ENCODE measurements around the gene SVBP.

Gene SVBP

GRCh38 chr1:42797979-42798378 is 19.2 kb downstream of the SVBP start:
- Histone ChIP-seq H3K4me2 (ENCODE audit: low read depth, low read length, poor library complexity, severe bottlenecking) (no peak overlapping the region), H3K79me2 (ENCODE audit: insufficient read depth, low read length) (no peaks in the 10 kb centered on the region)
- TF ChIP-seq, protein P1, sequence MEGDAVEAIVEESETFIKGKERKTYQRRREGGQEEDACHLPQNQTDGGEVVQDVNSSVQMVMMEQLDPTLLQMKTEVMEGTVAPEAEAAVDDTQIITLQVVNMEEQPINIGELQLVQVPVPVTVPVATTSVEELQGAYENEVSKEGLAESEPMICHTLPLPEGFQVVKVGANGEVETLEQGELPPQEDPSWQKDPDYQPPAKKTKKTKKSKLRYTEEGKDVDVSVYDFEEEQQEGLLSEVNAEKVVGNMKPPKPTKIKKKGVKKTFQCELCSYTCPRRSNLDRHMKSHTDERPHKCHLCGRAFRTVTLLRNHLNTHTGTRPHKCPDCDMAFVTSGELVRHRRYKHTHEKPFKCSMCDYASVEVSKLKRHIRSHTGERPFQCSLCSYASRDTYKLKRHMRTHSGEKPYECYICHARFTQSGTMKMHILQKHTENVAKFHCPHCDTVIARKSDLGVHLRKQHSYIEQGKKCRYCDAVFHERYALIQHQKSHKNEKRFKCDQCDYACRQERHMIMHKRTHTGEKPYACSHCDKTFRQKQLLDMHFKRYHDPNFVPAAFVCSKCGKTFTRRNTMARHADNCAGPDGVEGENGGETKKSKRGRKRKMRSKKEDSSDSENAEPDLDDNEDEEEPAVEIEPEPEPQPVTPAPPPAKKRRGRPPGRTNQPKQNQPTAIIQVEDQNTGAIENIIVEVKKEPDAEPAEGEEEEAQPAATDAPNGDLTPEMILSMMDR (conservative IDR thresholded peaks at IDR 0.05; ENCODE audit: low read length): no peak
- TF ChIP-seq EZH2phosphoT487 (IDR thresholded peaks at IDR 0.05; ENCODE audit: borderline replicate concordance): no peak

GRCh38 chr1:42797414-42797813 is 19.8 kb downstream of the SVBP start:
- Histone ChIP-seq H4K20me1 (ENCODE audit: insufficient read depth, low read length, poor library complexity, severe bottlenecking) (no peaks in the 10 kb centered on the region), H3K9me3 (ENCODE audit: insufficient read depth, low read depth, low read length) (no peaks in the 10 kb centered on the region), H3K4me1 (ENCODE audit: insufficient read depth, low read length, poor library complexity, severe bottlenecking) (no peaks in the 10 kb centered on the region), H3K27me3 (ENCODE audit: insufficient read depth, low read length, poor library complexity, severe bottlenecking) (no peaks in the 10 kb centered on the region), H2AFZ (ENCODE audit: low read length) (no peak overlapping the region), H3K79me2 (ENCODE audit: insufficient read depth, low read length) (no peaks in the 10 kb centered on the region), H3K4me3 (ENCODE audit: low read length, poor library complexity, severe bottlenecking) (no peak overlapping the region), H3F3A (ENCODE audit: low read depth) (no peaks in the 10 kb centered on the region), H3K36me3 (ENCODE audit: insufficient read depth, low read length) (no peaks in the 10 kb centered on the region), H3K4me2 (ENCODE audit: low read depth, low read length, poor library complexity, severe bottlenecking) (no peak overlapping the region), H3K9me2 (replicated peaks; ENCODE audit: low read depth, low read length) (no peaks in the 10 kb centered on the region), H3K9ac (ENCODE audit: low read depth, low read length, poor library complexity, severe bottlenecking) (no peak overlapping the region)
- no peak for TF ChIP-seq EZH2phosphoT487 (IDR thresholded peaks at IDR 0.05; ENCODE audit: borderline replicate concordance)
- TF ChIP-seq, protein P1 (conservative IDR thresholded peaks at IDR 0.05; ENCODE audit: low read length): no peak

More at GRCh38 chr1:42797979-42798378, 19.2 kb downstream of the SVBP start:
- Histone ChIP-seq H3K27me3 (ENCODE audit: insufficient read depth, low read length, poor library complexity, severe bottlenecking) (no peaks in the 10 kb centered on the region), H3F3A (ENCODE audit: low read depth) (no peaks in the 10 kb centered on the region), H3K9me2 (replicated peaks; ENCODE audit: low read depth, low read length) (no peaks in the 10 kb centered on the region), H3K4me3 (ENCODE audit: low read length, poor library complexity, severe bottlenecking) (no peak overlapping the region), H4K20me1 (ENCODE audit: insufficient read depth, low read length, poor library complexity, severe bottlenecking) (no peaks in the 10 kb centered on the region), H3K9ac (ENCODE audit: low read depth, low read length, poor library complexity, severe bottlenecking) (no peak overlapping the region), H3K9me3 (ENCODE audit: insufficient read depth, low read depth, low read length) (no peaks in the 10 kb centered on the region), H3K4me1 (ENCODE audit: insufficient read depth, low read length, poor library complexity, severe bottlenecking) (no peaks in the 10 kb centered on the region), H3K36me3 (ENCODE audit: insufficient read depth, low read length) (no peaks in the 10 kb centered on the region), H2AFZ (ENCODE audit: low read length) (no peak overlapping the region)

DNA sequence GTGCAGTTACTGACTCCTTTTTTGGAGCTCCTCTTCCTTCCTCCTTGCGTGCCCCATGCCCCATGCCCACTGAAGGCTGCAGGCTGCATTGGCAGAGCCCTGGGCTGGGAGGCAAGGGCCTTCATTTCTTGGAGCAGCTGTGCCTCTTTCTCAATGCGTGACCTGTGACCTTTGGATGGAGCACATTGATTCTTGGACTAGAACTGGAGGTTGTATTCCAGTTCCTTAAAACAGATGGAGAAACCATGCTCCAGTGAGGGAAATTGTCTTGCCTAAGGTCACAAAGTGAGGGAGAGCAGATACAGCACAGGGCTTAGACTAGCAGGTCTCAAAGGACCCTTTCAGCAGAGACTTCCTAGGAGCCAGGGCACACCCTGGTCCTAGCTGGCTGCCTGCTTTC is 23.4 kb downstream of the SVBP start:
- no peaks in the 10 kb centered on the region for H4K20me1 ChIP-seq (ENCODE audit: insufficient read depth, low read length, poor library complexity, severe bottlenecking)
- no peak overlapping the region for H2AFZ ChIP-seq (ENCODE audit: low read length)
- H3K9ac ChIP-seq (ENCODE audit: low read depth, low read length, poor library complexity, severe bottlenecking): no peak overlapping the region
- no peaks in the 10 kb centered on the region for H3K9me2 ChIP-seq (replicated peaks; ENCODE audit: low read depth, low read length)
- no peaks in the 10 kb centered on the region for H3K36me3 ChIP-seq (ENCODE audit: insufficient read depth, low read length)
- no peaks in the 10 kb centered on the region for H3K79me2 ChIP-seq (ENCODE audit: insufficient read depth, low read length)
- no peaks in the 10 kb centered on the region for H3K9me3 ChIP-seq (ENCODE audit: insufficient read depth, low read depth, low read length)
- no peaks in the 10 kb centered on the region for H3K27me3 ChIP-seq (ENCODE audit: insufficient read depth, low read length, poor library complexity, severe bottlenecking)
- H3K4me2 ChIP-seq (ENCODE audit: low read depth, low read length, poor library complexity, severe bottlenecking): no peak overlapping the region
- H3K4me1 ChIP-seq (ENCODE audit: insufficient read depth, low read length, poor library complexity, severe bottlenecking): no peaks in the 10 kb centered on the region
- H3K4me3 ChIP-seq (ENCODE audit: low read length, poor library complexity, severe bottlenecking): no peak overlapping the region
- TF ChIP-seq, protein P1 (conservative IDR thresholded peaks at IDR 0.05; ENCODE audit: low read length): no peak
- TF ChIP-seq EZH2phosphoT487 (IDR thresholded peaks at IDR 0.05; ENCODE audit: borderline replicate concordance): no peak
- H3F3A ChIP-seq (ENCODE audit: low read depth): no peaks in the 10 kb centered on the region

Measured in Loucy (cell line).